Astrocyte of the spinal cord (primary cell): ENCODE data around the gene ADGRD1.
"Not testable (repeated sequence)": the region's sequence is repeated elsewhere in the genome, so short reads cannot be mapped to it uniquely, and the experiment has no call there.

Source experiments
- DNase-seq: peaks from one replicate; pipeline ENCODE4 v3.0.0; 2011; ENCODE audit warnings: low read depth, low spot score
- H3K4me3 ChIP-seq: 2 replicates; pipeline ENCODE4 v1.5.1; 2011; ENCODE audit warnings: low read depth, mild to moderate bottlenecking, low read length, moderate library complexity
- in situ Hi-C: cut with HindIII; loops from 2 replicates; pipeline ENCODE4 v1.10.0; 2017; ENCODE audit warnings: low sequenced_read_pairs
- TF ChIP-seq, protein P1 (sequence below): IDR thresholded peaks from 2 replicates; pipeline ENCODE4 v1.5.1; 2012; ENCODE audit warnings: low read depth, mild to moderate bottlenecking, low read length, inconsistent platforms

Gene ADGRD1

DNA sequence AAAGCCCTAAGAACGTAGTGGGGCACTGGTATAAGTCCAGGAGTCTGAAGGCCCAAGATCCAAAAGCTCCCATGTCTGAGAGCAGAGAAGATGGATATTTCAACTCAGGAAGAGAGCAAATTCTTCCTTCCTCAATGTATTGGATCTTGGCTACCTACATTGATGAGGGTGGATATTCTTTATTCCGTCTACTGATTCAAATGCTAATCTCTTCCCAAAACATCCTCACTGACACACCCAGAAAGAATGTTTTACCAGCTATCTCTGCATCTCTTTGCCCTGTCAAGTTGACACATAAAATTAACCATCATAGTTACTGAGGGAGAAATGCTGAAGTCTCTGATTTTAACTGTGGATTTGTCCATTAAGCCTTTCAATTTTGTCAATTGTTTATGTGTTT is 16.6 kb upstream of the ADGRD1 start:
- no peak overlapping the region for H3K4me3 ChIP-seq
- in situ Hi-C loops: no loop called here
- no peak for DNase-seq
- TF ChIP-seq, protein P1, sequence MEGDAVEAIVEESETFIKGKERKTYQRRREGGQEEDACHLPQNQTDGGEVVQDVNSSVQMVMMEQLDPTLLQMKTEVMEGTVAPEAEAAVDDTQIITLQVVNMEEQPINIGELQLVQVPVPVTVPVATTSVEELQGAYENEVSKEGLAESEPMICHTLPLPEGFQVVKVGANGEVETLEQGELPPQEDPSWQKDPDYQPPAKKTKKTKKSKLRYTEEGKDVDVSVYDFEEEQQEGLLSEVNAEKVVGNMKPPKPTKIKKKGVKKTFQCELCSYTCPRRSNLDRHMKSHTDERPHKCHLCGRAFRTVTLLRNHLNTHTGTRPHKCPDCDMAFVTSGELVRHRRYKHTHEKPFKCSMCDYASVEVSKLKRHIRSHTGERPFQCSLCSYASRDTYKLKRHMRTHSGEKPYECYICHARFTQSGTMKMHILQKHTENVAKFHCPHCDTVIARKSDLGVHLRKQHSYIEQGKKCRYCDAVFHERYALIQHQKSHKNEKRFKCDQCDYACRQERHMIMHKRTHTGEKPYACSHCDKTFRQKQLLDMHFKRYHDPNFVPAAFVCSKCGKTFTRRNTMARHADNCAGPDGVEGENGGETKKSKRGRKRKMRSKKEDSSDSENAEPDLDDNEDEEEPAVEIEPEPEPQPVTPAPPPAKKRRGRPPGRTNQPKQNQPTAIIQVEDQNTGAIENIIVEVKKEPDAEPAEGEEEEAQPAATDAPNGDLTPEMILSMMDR: no peak

GRCh38 chr12:130937546-130937945 is 16.2 kb upstream of the ADGRD1 start:
- in situ Hi-C loops, DNase-seq, H3K4me3 ChIP-seq: not testable (repeated sequence)

DNA sequence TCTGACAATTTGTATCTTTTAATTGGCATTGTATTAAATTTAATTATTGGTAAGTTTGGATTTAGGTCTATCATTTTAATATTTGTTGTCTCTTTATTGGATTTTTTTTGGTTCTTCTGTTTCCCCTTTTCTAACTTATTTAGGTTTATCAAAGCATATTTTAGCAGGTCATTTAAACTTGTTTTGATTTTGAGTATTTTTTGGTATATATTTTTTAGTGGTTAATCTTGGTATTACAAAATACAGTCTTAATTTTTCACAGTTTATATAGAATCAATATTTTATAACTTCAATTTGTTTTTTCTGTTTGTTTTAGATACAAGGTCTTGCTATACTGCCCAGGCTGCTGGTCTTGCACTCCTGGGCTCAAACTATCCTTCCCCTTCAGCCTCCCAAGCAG is 15.5 kb upstream of the ADGRD1 start:
- in situ Hi-C loops: no loop called here
- no peak overlapping the region for H3K4me3 ChIP-seq
- TF ChIP-seq, protein P1: no peak
- no peak for DNase-seq

DNA sequence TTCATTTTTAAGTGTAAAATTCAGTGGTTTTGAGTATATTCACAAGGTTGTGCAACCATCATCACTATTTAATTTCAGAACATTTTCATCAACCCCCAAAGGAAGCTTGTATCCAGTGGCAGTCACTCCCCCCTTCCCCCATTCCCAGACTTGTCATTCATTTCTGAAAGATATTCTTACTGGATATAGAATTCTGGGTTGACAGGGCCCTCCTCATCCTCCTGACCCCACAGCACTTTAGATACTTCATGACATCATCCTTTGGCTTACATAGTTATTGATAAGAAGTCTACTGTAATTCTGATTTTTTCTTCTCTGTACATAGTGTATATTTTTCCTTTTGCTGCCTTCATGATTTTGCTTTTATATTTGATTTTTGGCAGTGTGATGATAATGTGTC is 8.8 kb upstream of the ADGRD1 start:
- DNase-seq: no peak
- no peak overlapping the region for H3K4me3 ChIP-seq
- in situ Hi-C loops: no loop called here
- TF ChIP-seq, protein P1: no peak

GRCh38 chr12:130945786-130946492 is 7.8 kb upstream of the ADGRD1 start:
- no peak for DNase-seq
- in situ Hi-C loops: no loop called here
- TF ChIP-seq, protein P1: no peak
- no peak overlapping the region for H3K4me3 ChIP-seq

GRCh38 chr12:130947028-130947613 is 6.6 kb upstream of the ADGRD1 start:
- TF ChIP-seq, protein P1: no peak
- DNase-seq: no peak

DNA sequence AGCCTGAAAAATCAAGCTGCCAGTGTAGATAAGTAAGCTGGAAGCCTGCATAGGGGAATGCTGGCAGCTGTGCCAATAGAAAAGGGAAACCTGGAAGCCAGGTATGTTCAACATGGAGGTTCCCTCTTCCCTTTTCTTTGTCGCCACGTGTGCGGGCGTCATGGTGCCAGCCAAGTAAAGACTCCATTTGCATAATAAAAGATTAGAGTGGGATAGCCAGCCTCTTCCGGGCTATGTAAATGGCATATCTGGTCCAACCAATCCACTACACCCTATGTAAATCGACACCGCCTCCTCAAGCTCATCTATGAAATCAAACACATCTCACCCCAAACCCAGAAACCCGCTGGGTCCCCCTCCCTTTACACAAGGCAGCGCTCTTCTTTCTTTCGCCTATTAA is 5.6 kb upstream of the ADGRD1 start:
- in situ Hi-C loops: no loop called here
- no peak overlapping the region for H3K4me3 ChIP-seq
- DNase-seq: no peak
- TF ChIP-seq, protein P1: no peak

More at GRCh38 chr12:130947028-130947613, 6.6 kb upstream of the ADGRD1 start:
- in situ Hi-C loops: no loop called here
- no peak overlapping the region for H3K4me3 ChIP-seq
